Colonic mucosa (tissue), 4 donors: ENCODE measurements around the gene GPAT3. TPM values are rescaled to one million over a fixed set of nuclear protein-coding genes. Genes with fewer than 3 reads are reported as not detected.
A peak's percentile ranks its signal among the peaks of the same experiment; 100 is the strongest.
"Not testable (repeated sequence)": the region's sequence is repeated elsewhere in the genome, so short reads cannot be mapped to it uniquely, and the experiment has no call there.

Source experiments
- DNase-seq: peaks from one replicate; pipeline ENCODE4 v3.0.0-alpha.2; 2020
- H3K27ac ChIP-seq: fragments of 200-600 bp; one replicate; pipeline ENCODE4 v1.8.0; 2021
- H3K27me3 ChIP-seq: fragments of 200-600 bp; one replicate; pipeline ENCODE4 v1.8.0; 2021
- H3K36me3 ChIP-seq: fragments of 200-600 bp; one replicate; pipeline ENCODE4 v1.8.0; 2021
- H3K4me1 ChIP-seq: fragments of 200-600 bp; one replicate; pipeline ENCODE4 v1.8.0; 2021; ENCODE audit warnings: mild to moderate bottlenecking
- H3K4me3 ChIP-seq: fragments of 200-600 bp; one replicate; pipeline ENCODE4 v1.8.0; 2021
- H3K9ac ChIP-seq, 2 donors: one replicate each; pipeline ENCODE4 v1.7.0; 2013; ENCODE audit warnings: control low read depth in 2 of 2, low read depth in 2 of 2, low read length in 2 of 2
- H3K9me3 ChIP-seq: fragments of 200-600 bp; one replicate; pipeline ENCODE4 v1.8.0; 2021
- CTCF ChIP-seq: fragments of 200-600 bp; IDR thresholded peaks from one replicate; pipeline ENCODE4 v1.8.0; 2022; ENCODE audit warnings: antibody characterized with exemption, mild to moderate bottlenecking
- intact Hi-C: fragments of 100-400 bp; cut with DNase I; formaldehyde crosslinking; loops from one replicate; pipeline ENCODE4 v1.14.1; 2022
- total RNA-seq, 2 donors: library from RNA; stranded (reverse); fragmentation: NEBNext Ultra II Directional in 1 of 2; extraction: Animal tissue kit (Norgen Biotek cat#: 25700) in 1 of 2; gene quantifications; one replicate each; pipeline ENCODE4 v1.2.1, GENCODE V29; 2021
- donor health status: healthy.
- donor health status: DM: no; HTN: no; CAD: no.
- donor health status: DM: no; HTN: no; CAD: no.

GPAT3 gene
- 10 to 100 TPM; 23.5 to 24.3 TPM for total RNA-seq

GRCh38 chr4:83535520-83536361 lies at the start of gene GPAT3:
Gene GPAT3 (plus strand): TSS chr4:83536108. CDS start chr4:83536623, 515 bp downstream.
- Histone ChIP-seq H3K27ac (peak within 1 kb of the TSS; percentile 82), H3K4me3 (peak within 1 kb of the TSS; percentile 72), H3K36me3 (no peaks in the 10 kb centered on the region), H3K9me3 (no peaks in the 10 kb centered on the region), H3K4me1 (no peaks in the 10 kb centered on the region), H3K9ac (peak within 1 kb of the TSS; percentile 80 to 92), H3K27me3 (no peaks in the 10 kb centered on the region)
- intact Hi-C loops: loop anchor here (5.0 to 10.0 kb wide), 2 partner anchors 47 to 89 kb away; no protein-coding TSS in a partner anchor
- peak; percentile 92 for DNase-seq
- no peak for TF ChIP-seq CTCF

- TF ChIP-seq CTCF: no peak
- no peaks in the 10 kb centered on the region for H3K27me3 ChIP-seq
- no peak overlapping the region for H3K4me3 ChIP-seq
- H3K36me3 ChIP-seq: no peaks in the 10 kb centered on the region
- no peak overlapping the region for H3K27ac ChIP-seq
- intact Hi-C loops: no loop called here
- no peak overlapping the region for H3K9ac ChIP-seq
- no peaks in the 10 kb centered on the region for H3K4me1 ChIP-seq
- DNase-seq: no peak
- H3K9me3 ChIP-seq: no peaks in the 10 kb centered on the region
Measured at GRCh38 chr4:83486457-83487129, 49.3 kb upstream of the GPAT3 start.

GRCh38 chr4:83489711-83490326 lies 46.1 kb upstream of the GPAT3 start:
- Histone ChIP-seq H3K36me3 (no peaks in the 10 kb centered on the region), H3K27ac (no peak overlapping the region), H3K9me3 (no peaks in the 10 kb centered on the region), H3K4me3 (no peak overlapping the region), H3K4me1 (no peaks in the 10 kb centered on the region), H3K9ac (no peak overlapping the region), H3K27me3 (no peaks in the 10 kb centered on the region)
- TF ChIP-seq CTCF: no peak
- no peak for DNase-seq
- intact Hi-C loops: no loop called here

GRCh38 chr4:83490876-83491450 lies 44.9 kb upstream of the GPAT3 start:
- Histone ChIP-seq H3K9me3 (no peaks in the 10 kb centered on the region), H3K9ac (no peak overlapping the region), H3K27me3 (no peaks in the 10 kb centered on the region), H3K27ac (no peak overlapping the region), H3K36me3 (no peaks in the 10 kb centered on the region), H3K4me1 (no peaks in the 10 kb centered on the region), H3K4me3 (no peak overlapping the region)
- no peak for DNase-seq
- TF ChIP-seq CTCF: peak; percentile 66
- intact Hi-C loops: no loop called here

- H3K4me3 ChIP-seq, H3K9me3 ChIP-seq, H3K27me3 ChIP-seq, intact Hi-C loops, H3K4me1 ChIP-seq, H3K36me3 ChIP-seq, H3K9ac ChIP-seq, DNase-seq, H3K27ac ChIP-seq: not testable (repeated sequence)
Measured at GRCh38 chr4:83496085-83496917, 39.6 kb upstream of the GPAT3 start.
